Measurements from ENCODE around the gene SGCD.

Gene SGCD

GRCh38 chr5:156400231-156400986 is 73.4 kb downstream of the SGCD start:
- no peak for TF ChIP-seq CTCF (conservative IDR thresholded peaks at IDR 0.05; ENCODE audit: control insufficient read depth, insufficient read depth, low read depth, low read length)
- no peak overlapping the region for H3K4me3 ChIP-seq (ENCODE audit: control insufficient read depth, low read depth, low read length)
- no peak for DNase-seq (ENCODE audit: low read depth)

GRCh38 chr5:156401804-156402203 is 74.8 kb downstream of the SGCD start:
- no peak overlapping the region for H3K4me3 ChIP-seq (ENCODE audit: control insufficient read depth, low read depth, low read length)
- no peak for DNase-seq (ENCODE audit: low read depth)
- TF ChIP-seq CTCF (conservative IDR thresholded peaks at IDR 0.05; ENCODE audit: control insufficient read depth, insufficient read depth, low read depth, low read length): no peak

- no peak for TF ChIP-seq CTCF (conservative IDR thresholded peaks at IDR 0.05; ENCODE audit: control insufficient read depth, insufficient read depth, low read depth, low read length)
- no peak for DNase-seq (ENCODE audit: low read depth)
- no peak overlapping the region for H3K4me3 ChIP-seq (ENCODE audit: control insufficient read depth, low read depth, low read length)
Measured at GRCh38 chr5:156402387-156402921, 75.5 kb downstream of the SGCD start.

DNA sequence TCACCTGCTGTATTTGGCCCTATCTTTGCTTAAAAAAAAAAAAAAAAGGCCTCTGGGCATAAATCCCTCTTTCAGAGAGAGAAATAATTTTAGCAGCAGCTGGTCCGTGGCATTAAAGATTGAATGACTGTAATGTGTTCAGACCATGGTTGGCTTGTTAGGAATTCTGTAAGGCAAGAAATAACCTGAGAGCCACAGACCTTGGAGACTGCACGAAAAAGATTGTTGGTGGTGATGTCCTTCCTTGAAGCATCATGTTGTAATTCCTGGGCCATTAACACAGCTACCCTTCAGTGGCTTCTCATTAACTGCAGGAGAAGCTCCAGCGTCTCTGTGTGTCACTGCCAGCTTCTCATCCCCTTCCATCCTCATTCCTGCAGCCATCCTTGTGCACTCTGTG is 79.0 kb downstream of the SGCD start:
- TF ChIP-seq CTCF (conservative IDR thresholded peaks at IDR 0.05; ENCODE audit: control insufficient read depth, insufficient read depth, low read depth, low read length): no peak
- no peak overlapping the region for H3K4me3 ChIP-seq (ENCODE audit: control insufficient read depth, low read depth, low read length)
- DNase-seq (ENCODE audit: low read depth): no peak

GRCh38 chr5:156407251-156407650 is 80.3 kb downstream of the SGCD start:
- no peak for DNase-seq (ENCODE audit: low read depth)
- no peak overlapping the region for H3K4me3 ChIP-seq (ENCODE audit: control insufficient read depth, low read depth, low read length)
- TF ChIP-seq CTCF (conservative IDR thresholded peaks at IDR 0.05; ENCODE audit: control insufficient read depth, insufficient read depth, low read depth, low read length): no peak

- H3K4me3 ChIP-seq (ENCODE audit: control insufficient read depth, low read depth, low read length): no peak overlapping the region
- no peak for DNase-seq (ENCODE audit: low read depth)
- TF ChIP-seq CTCF (conservative IDR thresholded peaks at IDR 0.05; ENCODE audit: control insufficient read depth, insufficient read depth, low read depth, low read length): no peak
Measured at GRCh38 chr5:156409834-156410233, 82.9 kb downstream of the SGCD start.

Measured in fibroblast of mammary gland (primary cell).